HepG2 (cell line): ENCODE data around the gene FBN2. TPM values are rescaled to one million over a fixed set of nuclear protein-coding genes. Genes with fewer than 3 reads are reported as not detected.

Experiments
- ATAC-seq: fragments of 200-7000 bp; cut with Tn5 transposase; 3 replicates; pipeline ENCODE4 v1.9.1; 2020; ENCODE audit warnings: mild to moderate bottlenecking, moderate library complexity
- BruUV-seq: library from RNA; stranded (reverse); fragments of 400-500 nt; replicated peaks from 2 replicates; lab custom pipeline; 2021; lab: Mats Ljungman, UMichigan
- CTCF ChIA-PET: fragments of 300-600 bp; formaldehyde crosslinking; extraction: SDS; loops from one replicate; lab custom pipeline; 2021; ENCODE audit warnings: low total read pairs, inconsistent platforms, low intra/inter-chr PET ratio; lab: Yijun Ruan, JAX
- POLR2A ChIA-PET: fragments of 350-600 bp; sonication (Branson Sonifier 250); formaldehyde crosslinking; loops from one replicate; lab custom pipeline; 2020; ENCODE audit warnings: antibody characterized with exemption, inconsistent platforms; lab: Yijun Ruan, JAX
- DNase-seq: peaks from one replicate; pipeline ENCODE4 v3.0.0-alpha.2; 2015; ENCODE audit warnings: low spot score
- FAIRE-seq: peaks from 3 replicates; lab custom pipeline; 2011; peaks lifted over from hg19 to GRCh38; lab: Jason Lieb, UNC
- H2AFZ ChIP-seq: one replicate; pipeline ENCODE4 v1.6.1; 2011; ENCODE audit warnings: low read length, inconsistent platforms
- H3K27ac ChIP-seq: fragments of 300-600 bp; 3 replicates; pipeline ENCODE4 v1.8.0; 2011; ENCODE audit warnings: mixed run types, mild to moderate bottlenecking, mixed read lengths, low read length, inconsistent platforms; ENCODE audit not compliant: insufficient read depth; ENCODE audit errors: extremely low read length
- H3K27me3 ChIP-seq, 2 experiments: fragments of 200-600 bp in 1 of 2; 2 replicates in 1 of 2; 3 replicates in 1 of 2; pipeline versions ENCODE4 v1.6.0 to v1.8.0; 2011; ENCODE audit warnings: low read length in 2 of 2, mild to moderate bottlenecking in 2 of 2, moderate library complexity in 2 of 2, inconsistent platforms in 1 of 2; ENCODE audit not compliant: insufficient read depth in 2 of 2, control insufficient read depth in 1 of 2
- H3K36me3 ChIP-seq, 2 experiments: fragments of 200-600 bp in 1 of 2; replicated peaks in 1 of 2; 2 replicates in 1 of 2; 3 replicates in 1 of 2; pipeline versions ENCODE4 v1.5.1 to v1.8.0; 2011; ENCODE audit warnings: low read length in 2 of 2, inconsistent platforms in 1 of 2; ENCODE audit not compliant: insufficient read depth in 2 of 2, control insufficient read depth in 1 of 2
- H3K4me1 ChIP-seq: 2 replicates; pipeline ENCODE4 v1.5.1; 2012; ENCODE audit warnings: low read length, inconsistent platforms; ENCODE audit not compliant: insufficient read depth
- H3K4me2 ChIP-seq: 2 replicates; pipeline ENCODE4 v1.6.0; 2011; ENCODE audit warnings: low read depth, low read length, inconsistent platforms
- H3K4me3 ChIP-seq, 3 experiments: fragments of 200-600 bp in 1 of 3; sonication (generic), shearing (Covaris generic) in 1 of 3; replicated peaks in 1 of 3; 2 replicates each; pipeline ENCODE4 v1.5.1; 2011 to 2016; ENCODE audit warnings: low read length in 3 of 3, inconsistent platforms in 2 of 3, low read depth in 2 of 3, mild to moderate bottlenecking in 2 of 3, control low read depth in 1 of 3, mixed read lengths in 1 of 3; ENCODE audit not compliant: insufficient read depth in 1 of 3
- H3K79me2 ChIP-seq: one replicate; pipeline ENCODE4 v1.6.1; 2011; ENCODE audit warnings: low read length, inconsistent platforms; ENCODE audit not compliant: insufficient read depth
- H3K9ac ChIP-seq: 2 replicates; pipeline ENCODE4 v1.6.0; 2011; ENCODE audit warnings: mild to moderate bottlenecking, low read depth, low read length, inconsistent platforms; ENCODE audit not compliant: insufficient read depth
- H3K9me3 ChIP-seq: 2 replicates; pipeline ENCODE4 v1.5.1; 2012; ENCODE audit warnings: mild to moderate bottlenecking, low read length
- H4K20me1 ChIP-seq: 2 replicates; pipeline ENCODE4 v1.6.0; 2011; ENCODE audit warnings: inconsistent platforms, mild to moderate bottlenecking, low read length, moderate library complexity; ENCODE audit not compliant: insufficient read depth
- FOXJ3 ChIP-seq: sonication (generic); formaldehyde crosslinking; IDR thresholded peaks from 2 replicates; pipeline ENCODE4 v1.4.0; 2020; ENCODE audit warnings: missing genetic modification reagents, mild to moderate bottlenecking, borderline replicate concordance
- JARID2 ChIP-seq: sonication (generic); formaldehyde crosslinking; IDR thresholded peaks from 2 replicates; pipeline ENCODE4 v1.8.1; 2023; ENCODE audit warnings: missing genetic modification reagents, inconsistent platforms; ENCODE audit not compliant: insufficient replicate concordance
- KDM4B ChIP-seq: sonication (generic); formaldehyde crosslinking; IDR thresholded peaks from 2 replicates; pipeline ENCODE4 v1.4.0; 2020; ENCODE audit warnings: missing genetic modification reagents
- SP5 ChIP-seq: IDR thresholded peaks from 2 replicates; pipeline ENCODE4 v1.6.1; 2016; ENCODE audit warnings: low read depth, borderline replicate concordance
- ZKSCAN8 ChIP-seq: IDR thresholded peaks from 2 replicates; pipeline ENCODE4 v1.6.1; 2016; ENCODE audit warnings: borderline replicate concordance, missing genetic modification reagents, missing compliant biosample characterization
- ZNF407 ChIP-seq: sonication (generic); formaldehyde crosslinking; IDR thresholded peaks from one replicate; pipeline ENCODE4 v1.5.1; 2020; ENCODE audit warnings: mild to moderate bottlenecking, missing genetic modification reagents; ENCODE audit errors: not compliant biosample characterization
- ZNF775 ChIP-seq: sonication (generic); formaldehyde crosslinking; IDR thresholded peaks from 2 replicates; pipeline ENCODE4 v1.4.0; 2020; ENCODE audit warnings: missing genetic modification reagents, mild to moderate bottlenecking, moderate library complexity, borderline replicate concordance
- ZNF784 ChIP-seq: sonication (generic); formaldehyde crosslinking; IDR thresholded peaks from 2 replicates; pipeline ENCODE4 v1.5.1; 2020; ENCODE audit warnings: missing genetic modification reagents, mild to moderate bottlenecking, borderline replicate concordance
- WGBS: methylation state at CpG from one replicate; pipeline ENCODE4 v1.1.6; 2017; ENCODE audit warnings: low lambda C conversion rate; 5-methylcytosine and 5-hydroxymethylcytosine counted together
- in situ Hi-C: cut with HindIII; loops from 2 replicates; pipeline ENCODE4 v1.10.0; 2017; ENCODE audit warnings: low pct_unique_long_range_greater_than_20kb; ENCODE audit not compliant: extremely low pct_ligation_motif_present
- intact Hi-C: fragments of 100-400 bp; cut with micrococcal nuclease; formaldehyde crosslinking; loops from one replicate; pipeline ENCODE4 v1.10.0; 2022; ENCODE audit not compliant: unreplicated experiment
- polyA plus RNA-seq, 8 experiments: library from polyadenylated mRNA; depleted of rRNA in 3 of 8; stranded (reverse) in 7 of 8; unstranded in 1 of 8; fragments of >200 nt; fragmentation: Illumina TruSeq in 4 of 8; extraction: Trizol in 4 of 8; gene quantifications; 2 replicates each; pipeline versions ENCODE4 v1.2.1 to v1.2.3, GENCODE V29; 2011 to 2016; ENCODE audit warnings: low read depth in 4 of 8, missing spikeins in 1 of 8, mixed read lengths in 1 of 8; ENCODE audit not compliant: insufficient read depth in 1 of 8
- total RNA-seq, 5 experiments: library from RNA; depleted of rRNA; stranded (reverse); fragments of >200 nt; fragmentation: Illumina TruSeq; extraction: Trizol; gene quantifications; 2 replicates each; pipeline ENCODE4 v1.2.3, GENCODE V29; 2016; ENCODE audit warnings: low read depth in 1 of 5
- TF ChIP-seq, protein P1 (sequence below): sonication (generic); formaldehyde crosslinking; IDR thresholded peaks from 2 replicates; pipeline ENCODE4 v1.4.0; 2020; ENCODE audit warnings: missing genetic modification reagents, mild to moderate bottlenecking, borderline replicate concordance

The FBN2 gene
- total and polyA plus RNA-seq, 2 of the 13 experiments (the other 11 are each of a cell fraction or from before 2014, with no cell fraction given) = not detected

- in situ Hi-C loops (no loop called here), intact Hi-C loops (no loop called here)
- DNase-seq (no peak), FAIRE-seq (no peak), ATAC-seq (no peak)
- no peaks in the 10 kb centered on the region for H3K27me3 ChIP-seq
- no peak overlapping the region for H2AFZ ChIP-seq
- TF ChIP-seq KDM4B = no peak
- TF ChIP-seq, protein P1, sequence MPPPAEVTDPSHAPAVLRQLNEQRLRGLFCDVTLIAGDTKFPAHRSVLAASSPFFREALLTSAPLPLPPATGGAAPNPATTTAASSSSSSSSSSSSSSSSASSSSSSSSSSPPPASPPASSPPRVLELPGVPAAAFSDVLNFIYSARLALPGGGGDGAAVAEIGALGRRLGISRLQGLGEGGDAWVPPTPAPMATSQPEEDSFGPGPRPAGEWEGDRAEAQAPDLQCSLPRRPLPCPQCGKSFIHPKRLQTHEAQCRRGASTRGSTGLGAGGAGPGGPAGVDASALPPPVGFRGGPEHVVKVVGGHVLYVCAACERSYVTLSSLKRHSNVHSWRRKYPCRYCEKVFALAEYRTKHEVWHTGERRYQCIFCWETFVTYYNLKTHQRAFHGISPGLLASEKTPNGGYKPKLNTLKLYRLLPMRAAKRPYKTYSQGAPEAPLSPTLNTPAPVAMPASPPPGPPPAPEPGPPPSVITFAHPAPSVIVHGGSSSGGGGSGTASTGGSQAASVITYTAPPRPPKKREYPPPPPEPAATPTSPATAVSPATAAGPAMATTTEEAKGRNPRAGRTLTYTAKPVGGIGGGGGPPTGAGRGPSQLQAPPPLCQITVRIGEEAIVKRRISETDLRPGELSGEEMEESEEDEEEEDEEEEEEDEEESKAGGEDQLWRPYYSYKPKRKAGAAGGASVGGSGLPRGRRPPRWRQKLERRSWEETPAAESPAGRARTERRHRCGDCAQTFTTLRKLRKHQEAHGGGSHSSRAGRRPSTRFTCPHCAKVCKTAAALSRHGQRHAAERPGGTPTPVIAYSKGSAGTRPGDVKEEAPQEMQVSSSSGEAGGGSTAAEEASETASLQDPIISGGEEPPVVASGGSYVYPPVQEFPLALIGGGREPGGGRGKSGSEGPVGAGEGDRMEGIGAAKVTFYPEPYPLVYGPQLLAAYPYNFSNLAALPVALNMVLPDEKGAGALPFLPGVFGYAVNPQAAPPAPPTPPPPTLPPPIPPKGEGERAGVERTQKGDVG = no peak
- TF ChIP-seq SP5 (CRISPR knock-in tag) = no peak
- TF ChIP-seq FOXJ3 (CRISPR knock-in tag) = no peak
- TF ChIP-seq ZNF775 (CRISPR knock-in tag) = no peak
- no peak for TF ChIP-seq ZKSCAN8 (CRISPR knock-in tag)
- TF ChIP-seq ZNF784 (CRISPR knock-in tag) = no peak
- no peak for TF ChIP-seq ZNF407 (CRISPR knock-in tag)
- TF ChIP-seq JARID2 = no peak
- H3K36me3 ChIP-seq = no peaks in the 10 kb centered on the region
- CTCF ChIA-PET = no interaction called here
- no peak overlapping the region for H3K4me2 ChIP-seq
- H3K79me2 ChIP-seq = no peaks in the 10 kb centered on the region
- POLR2A ChIA-PET = no interaction called here
- H3K9ac ChIP-seq = no peak overlapping the region
- no peaks in the 10 kb centered on the region for H4K20me1 ChIP-seq
- 0% methylated on average over 1 of the region's 1 CpG for WGBS
- no peak overlapping the region for H3K4me3 ChIP-seq
- H3K27ac ChIP-seq = no peak overlapping the region
- no peaks in the 10 kb centered on the region for H3K4me1 ChIP-seq
- BruUV-seq = no TSS peak
- H3K9me3 ChIP-seq = no peaks in the 10 kb centered on the region
These were observed 161.5 kb downstream of the FBN2 start for GRCh38 chr5:128376577-128376976.
